H1 (cell line): ENCODE measurements around the gene ACAT2.

ENCODE experiments used
- ATF2 ChIP-seq: IDR thresholded peaks from 2 replicates; pipeline ENCODE4 v1.6.1; 2012; ENCODE audit warnings: low read length, inconsistent platforms
- CTCF ChIP-seq, 3 experiments: IDR thresholded peaks; 1 replicate in 2 of 3; 2 replicates in 1 of 3; pipeline versions ENCODE4 v1.5.1 to v1.6.1; 2011; ENCODE audit warnings: low read length in 3 of 3, mild to moderate bottlenecking in 3 of 3, inconsistent platforms in 2 of 3, low read depth in 1 of 3, moderate library complexity in 1 of 3; ENCODE audit not compliant: insufficient read depth in 1 of 3; ENCODE audit errors: control extremely low read depth in 1 of 3
- GABPA ChIP-seq: IDR thresholded peaks from 2 replicates; pipeline ENCODE4 v1.6.1; 2011; ENCODE audit warnings: mild to moderate bottlenecking, low read length, moderate library complexity, borderline replicate concordance; ENCODE audit not compliant: insufficient read depth
- NRF1 ChIP-seq: IDR thresholded peaks from 2 replicates; pipeline ENCODE4 v1.6.1; 2011; ENCODE audit warnings: mild to moderate bottlenecking, low read depth, low read length, improper control_type of control experiment
- POLR2A ChIP-seq, 2 experiments: IDR thresholded peaks; 1 replicate in 1 of 2; 2 replicates in 1 of 2; pipeline ENCODE4 v1.6.1; 2011; ENCODE audit warnings: low read depth in 2 of 2, low read length in 2 of 2, mild to moderate bottlenecking in 2 of 2; ENCODE audit errors: control extremely low read depth in 1 of 2
- POLR2AphosphoS5 ChIP-seq: IDR thresholded peaks from 2 replicates; pipeline ENCODE4 v1.6.1; 2011; ENCODE audit warnings: low read depth, low read length
- ZNF274 ChIP-seq: IDR thresholded peaks from 2 replicates; pipeline ENCODE4 v1.7.0; 2012; ENCODE audit warnings: low read length, borderline replicate concordance; ENCODE audit errors: extremely low read depth
- TF ChIP-seq, protein P1 (sequence below): IDR thresholded peaks from 2 replicates; pipeline ENCODE4 v1.6.1; 2012; ENCODE audit warnings: inconsistent platforms
- TF ChIP-seq, protein P2 (sequence below): fragments of 300-600 bp; sonication (generic); IDR thresholded peaks from 2 replicates; pipeline ENCODE4 v1.7.1; 2012; ENCODE audit warnings: low read length, moderate library complexity, mild to moderate bottlenecking, inconsistent platforms; ENCODE audit not compliant: insufficient replicate concordance

- TF ChIP-seq POLR2A (IDR thresholded peaks at IDR 0.05; ENCODE audit: control extremely low read depth in 1 of 2, low read depth in 2 of 2, low read length in 2 of 2) (peak in 1 of 2 experiments; percentile 13; a peak in 1 of 3 replicates), GABPA (no peak), CTCF (IDR thresholded peaks at IDR 0.05; ENCODE audit: control extremely low read depth in 1 of 3, insufficient read depth in 1 of 3, low read depth in 1 of 3, low read length in 3 of 3) (no peak), ATF2 (no peak), NRF1 (no peak), ZNF274 (no peak), POLR2AphosphoS5 (no peak)
- TF ChIP-seq, protein P1, sequence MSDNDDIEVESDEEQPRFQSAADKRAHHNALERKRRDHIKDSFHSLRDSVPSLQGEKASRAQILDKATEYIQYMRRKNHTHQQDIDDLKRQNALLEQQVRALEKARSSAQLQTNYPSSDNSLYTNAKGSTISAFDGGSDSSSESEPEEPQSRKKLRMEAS, result no peak
- TF ChIP-seq, protein P2, sequence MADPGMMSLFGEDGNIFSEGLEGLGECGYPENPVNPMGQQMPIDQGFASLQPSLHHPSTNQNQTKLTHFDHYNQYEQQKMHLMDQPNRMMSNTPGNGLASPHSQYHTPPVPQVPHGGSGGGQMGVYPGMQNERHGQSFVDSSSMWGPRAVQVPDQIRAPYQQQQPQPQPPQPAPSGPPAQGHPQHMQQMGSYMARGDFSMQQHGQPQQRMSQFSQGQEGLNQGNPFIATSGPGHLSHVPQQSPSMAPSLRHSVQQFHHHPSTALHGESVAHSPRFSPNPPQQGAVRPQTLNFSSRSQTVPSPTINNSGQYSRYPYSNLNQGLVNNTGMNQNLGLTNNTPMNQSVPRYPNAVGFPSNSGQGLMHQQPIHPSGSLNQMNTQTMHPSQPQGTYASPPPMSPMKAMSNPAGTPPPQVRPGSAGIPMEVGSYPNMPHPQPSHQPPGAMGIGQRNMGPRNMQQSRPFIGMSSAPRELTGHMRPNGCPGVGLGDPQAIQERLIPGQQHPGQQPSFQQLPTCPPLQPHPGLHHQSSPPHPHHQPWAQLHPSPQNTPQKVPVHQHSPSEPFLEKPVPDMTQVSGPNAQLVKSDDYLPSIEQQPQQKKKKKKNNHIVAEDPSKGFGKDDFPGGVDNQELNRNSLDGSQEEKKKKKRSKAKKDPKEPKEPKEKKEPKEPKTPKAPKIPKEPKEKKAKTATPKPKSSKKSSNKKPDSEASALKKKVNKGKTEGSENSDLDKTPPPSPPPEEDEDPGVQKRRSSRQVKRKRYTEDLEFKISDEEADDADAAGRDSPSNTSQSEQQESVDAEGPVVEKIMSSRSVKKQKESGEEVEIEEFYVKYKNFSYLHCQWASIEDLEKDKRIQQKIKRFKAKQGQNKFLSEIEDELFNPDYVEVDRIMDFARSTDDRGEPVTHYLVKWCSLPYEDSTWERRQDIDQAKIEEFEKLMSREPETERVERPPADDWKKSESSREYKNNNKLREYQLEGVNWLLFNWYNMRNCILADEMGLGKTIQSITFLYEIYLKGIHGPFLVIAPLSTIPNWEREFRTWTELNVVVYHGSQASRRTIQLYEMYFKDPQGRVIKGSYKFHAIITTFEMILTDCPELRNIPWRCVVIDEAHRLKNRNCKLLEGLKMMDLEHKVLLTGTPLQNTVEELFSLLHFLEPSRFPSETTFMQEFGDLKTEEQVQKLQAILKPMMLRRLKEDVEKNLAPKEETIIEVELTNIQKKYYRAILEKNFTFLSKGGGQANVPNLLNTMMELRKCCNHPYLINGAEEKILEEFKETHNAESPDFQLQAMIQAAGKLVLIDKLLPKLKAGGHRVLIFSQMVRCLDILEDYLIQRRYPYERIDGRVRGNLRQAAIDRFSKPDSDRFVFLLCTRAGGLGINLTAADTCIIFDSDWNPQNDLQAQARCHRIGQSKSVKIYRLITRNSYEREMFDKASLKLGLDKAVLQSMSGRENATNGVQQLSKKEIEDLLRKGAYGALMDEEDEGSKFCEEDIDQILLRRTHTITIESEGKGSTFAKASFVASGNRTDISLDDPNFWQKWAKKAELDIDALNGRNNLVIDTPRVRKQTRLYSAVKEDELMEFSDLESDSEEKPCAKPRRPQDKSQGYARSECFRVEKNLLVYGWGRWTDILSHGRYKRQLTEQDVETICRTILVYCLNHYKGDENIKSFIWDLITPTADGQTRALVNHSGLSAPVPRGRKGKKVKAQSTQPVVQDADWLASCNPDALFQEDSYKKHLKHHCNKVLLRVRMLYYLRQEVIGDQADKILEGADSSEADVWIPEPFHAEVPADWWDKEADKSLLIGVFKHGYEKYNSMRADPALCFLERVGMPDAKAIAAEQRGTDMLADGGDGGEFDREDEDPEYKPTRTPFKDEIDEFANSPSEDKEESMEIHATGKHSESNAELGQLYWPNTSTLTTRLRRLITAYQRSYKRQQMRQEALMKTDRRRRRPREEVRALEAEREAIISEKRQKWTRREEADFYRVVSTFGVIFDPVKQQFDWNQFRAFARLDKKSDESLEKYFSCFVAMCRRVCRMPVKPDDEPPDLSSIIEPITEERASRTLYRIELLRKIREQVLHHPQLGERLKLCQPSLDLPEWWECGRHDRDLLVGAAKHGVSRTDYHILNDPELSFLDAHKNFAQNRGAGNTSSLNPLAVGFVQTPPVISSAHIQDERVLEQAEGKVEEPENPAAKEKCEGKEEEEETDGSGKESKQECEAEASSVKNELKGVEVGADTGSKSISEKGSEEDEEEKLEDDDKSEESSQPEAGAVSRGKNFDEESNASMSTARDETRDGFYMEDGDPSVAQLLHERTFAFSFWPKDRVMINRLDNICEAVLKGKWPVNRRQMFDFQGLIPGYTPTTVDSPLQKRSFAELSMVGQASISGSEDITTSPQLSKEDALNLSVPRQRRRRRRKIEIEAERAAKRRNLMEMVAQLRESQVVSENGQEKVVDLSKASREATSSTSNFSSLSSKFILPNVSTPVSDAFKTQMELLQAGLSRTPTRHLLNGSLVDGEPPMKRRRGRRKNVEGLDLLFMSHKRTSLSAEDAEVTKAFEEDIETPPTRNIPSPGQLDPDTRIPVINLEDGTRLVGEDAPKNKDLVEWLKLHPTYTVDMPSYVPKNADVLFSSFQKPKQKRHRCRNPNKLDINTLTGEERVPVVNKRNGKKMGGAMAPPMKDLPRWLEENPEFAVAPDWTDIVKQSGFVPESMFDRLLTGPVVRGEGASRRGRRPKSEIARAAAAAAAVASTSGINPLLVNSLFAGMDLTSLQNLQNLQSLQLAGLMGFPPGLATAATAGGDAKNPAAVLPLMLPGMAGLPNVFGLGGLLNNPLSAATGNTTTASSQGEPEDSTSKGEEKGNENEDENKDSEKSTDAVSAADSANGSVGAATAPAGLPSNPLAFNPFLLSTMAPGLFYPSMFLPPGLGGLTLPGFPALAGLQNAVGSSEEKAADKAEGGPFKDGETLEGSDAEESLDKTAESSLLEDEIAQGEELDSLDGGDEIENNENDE, result no peak
Observed at GRCh38 chr6:159761129-159761872, 544 bp upstream of the ACAT2 start.
